OCI-LY3 (cell line): ENCODE measurements around the gene CIITA.
A peak's percentile ranks its signal among the peaks of the same experiment; 100 is the strongest.

ENCODE experiments used
- H2AFZ ChIP-seq: fragments of 200-600, 300-600 bp; shearing (Covaris generic); 2 replicates; pipeline ENCODE4 v1.6.0; 2014; ENCODE audit warnings: antibody characterized with exemption, low read depth, low read length
- H3K27ac ChIP-seq: fragments of 200-600, 300-600 bp; sonication (generic); 2 replicates; pipeline ENCODE4 v1.5.1; 2014; ENCODE audit warnings: mild to moderate bottlenecking, low read length, moderate library complexity, mixed read lengths
- H3K27me3 ChIP-seq: fragments of 200-600, 300-600 bp; sonication (generic); 2 replicates; pipeline ENCODE4 v1.6.1; 2014; ENCODE audit warnings: low read depth, low read length, mixed read lengths
- H3K36me3 ChIP-seq: fragments of 200-600, 300-600 bp; sonication (generic); replicated peaks from 2 replicates; pipeline ENCODE3; 2014; ENCODE audit warnings: low read depth, low read length, mixed read lengths
- H3K4me1 ChIP-seq: fragments of 300-600, 200-600 bp; sonication (generic); 2 replicates; pipeline ENCODE4 v1.6.1; 2014; ENCODE audit warnings: low read length, mixed read lengths
- H3K4me2 ChIP-seq: fragments of 200-600, 300-600 bp; sonication (generic); 2 replicates; pipeline ENCODE4 v1.6.1; 2014; ENCODE audit warnings: low read length, mixed read lengths
- H3K4me3 ChIP-seq: fragments of 300-600, 200-600 bp; sonication (generic); 2 replicates; pipeline ENCODE4 v1.5.1; 2014; ENCODE audit warnings: antibody characterized with exemption, mild to moderate bottlenecking, low read length, moderate library complexity
- H3K79me2 ChIP-seq: fragments of 300-600, 200-600 bp; shearing (Covaris generic); 2 replicates; pipeline ENCODE4 v1.6.1; 2014; ENCODE audit warnings: mild to moderate bottlenecking, low read length, mixed read lengths
- H3K9ac ChIP-seq: fragments of 300-600, 200-600 bp; shearing (Covaris generic); 2 replicates; pipeline ENCODE4 v1.6.0; 2014; ENCODE audit warnings: mild to moderate bottlenecking, low read length, moderate library complexity
- H3K9me3 ChIP-seq: fragments of 200-600, 300-600 bp; shearing (Covaris generic); 2 replicates; pipeline ENCODE4 v1.6.1; 2014; ENCODE audit warnings: low read length, mixed read lengths; ENCODE audit not compliant: insufficient read depth
- H4K20me1 ChIP-seq: fragments of 200-600, 300-600 bp; sonication (generic); 2 replicates; pipeline ENCODE4 v1.6.1; 2016; ENCODE audit warnings: low read length, mixed read lengths; ENCODE audit not compliant: insufficient read depth
- CTCF ChIP-seq: fragments of 200-600, 300-600 bp; sonication (generic); IDR thresholded peaks from 2 replicates; pipeline ENCODE4 v1.5.1; 2014; ENCODE audit warnings: antibody characterized with exemption, low read length, low read depth
- EZH2phosphoT487 ChIP-seq: fragments of 200-600 bp; shearing (Covaris generic); IDR thresholded peaks from 2 replicates; pipeline ENCODE4 v1.6.1; 2018; ENCODE audit warnings: antibody characterized with exemption, mixed run types, low read depth

Gene CIITA

GRCh38 chr16:10949424-10949970 lies 72.5 kb downstream of the CIITA start:
- Histone ChIP-seq H3K27ac (peak overlapping the region; percentile 20), H3K36me3 (no peaks in the 10 kb centered on the region), H3K4me2 (peak overlapping the region; percentile 61), H3K79me2 (peaks cover 57% of the 10 kb centered on the region), H3K27me3 (0 out of 2 replicates have a peak, but pooled peaks cover 3% of the 10 kb centered on the region), H4K20me1 (no peaks in the 10 kb centered on the region; the same call in 1 of the 2 replicates), H3K9ac (peak overlapping the region; percentile 40), H3K4me3 (peak overlapping the region; percentile 46), H2AFZ (no peak overlapping the region), H3K4me1 (peaks cover 53% of the 10 kb centered on the region), H3K9me3 (no peaks in the 10 kb centered on the region)
- TF ChIP-seq EZH2phosphoT487 (no peak), CTCF (peak; percentile 40)

GRCh38 chr16:10950393-10950792 lies 73.4 kb downstream of the CIITA start:
- no peak overlapping the region for H3K27ac ChIP-seq

GRCh38 chr16:10951026-10951425 lies 74.0 kb downstream of the CIITA start:
- no peak overlapping the region for H2AFZ ChIP-seq
- H3K4me3 ChIP-seq: no peak overlapping the region
- TF ChIP-seq EZH2phosphoT487 (no peak), CTCF (no peak)
- H3K9me3 ChIP-seq: no peaks in the 10 kb centered on the region
- peaks cover 53% of the 10 kb centered on the region for H3K79me2 ChIP-seq
- no peak overlapping the region for H3K4me2 ChIP-seq
- H3K27ac ChIP-seq: no peak overlapping the region
- no peak overlapping the region for H3K9ac ChIP-seq
- H4K20me1 ChIP-seq: no peaks in the 10 kb centered on the region; the same call in 1 of the 2 replicates
- no peaks in the 10 kb centered on the region for H3K36me3 ChIP-seq
- peaks cover 48% of the 10 kb centered on the region for H3K4me1 ChIP-seq
- H3K27me3 ChIP-seq: 0 out of 2 replicates have a peak, but pooled peaks cover 3% of the 10 kb centered on the region

More at GRCh38 chr16:10950393-10950792, 73.4 kb downstream of the CIITA start:
- peaks cover 56% of the 10 kb centered on the region for H3K79me2 ChIP-seq
- H3K4me1 ChIP-seq: peaks cover 55% of the 10 kb centered on the region
- H2AFZ ChIP-seq: no peak overlapping the region
- peak overlapping the region; percentile 61 for H3K4me2 ChIP-seq
- TF ChIP-seq CTCF (no peak), EZH2phosphoT487 (no peak)
- H3K9ac ChIP-seq: peak overlapping the region; percentile 40
- H3K4me3 ChIP-seq: no peak overlapping the region
- 0 out of 2 replicates have a peak, but pooled peaks cover 3% of the 10 kb centered on the region for H3K27me3 ChIP-seq
- H3K36me3 ChIP-seq: no peaks in the 10 kb centered on the region
- H4K20me1 ChIP-seq: no peaks in the 10 kb centered on the region; the same call in 1 of the 2 replicates
- H3K9me3 ChIP-seq: no peaks in the 10 kb centered on the region

- H3K9ac ChIP-seq: no peak overlapping the region
- H4K20me1 ChIP-seq: no peaks in the 10 kb centered on the region; the same call in 1 of the 2 replicates
- 0 out of 2 replicates have a peak, but pooled peaks cover 3% of the 10 kb centered on the region for H3K27me3 ChIP-seq
- peaks cover 46% of the 10 kb centered on the region for H3K4me1 ChIP-seq
- H3K4me3 ChIP-seq: no peak overlapping the region
- TF ChIP-seq EZH2phosphoT487 (no peak), CTCF (no peak)
- no peak overlapping the region for H3K27ac ChIP-seq
- H3K36me3 ChIP-seq: peaks cover 4% of the 10 kb centered on the region
- H3K9me3 ChIP-seq: no peaks in the 10 kb centered on the region
- peaks cover 31% of the 10 kb centered on the region for H3K79me2 ChIP-seq
- peak overlapping the region; percentile 60 for H3K4me2 ChIP-seq
- no peak overlapping the region for H2AFZ ChIP-seq
These were observed 77.9 kb downstream of the CIITA start for GRCh38 chr16:10954903-10955302.
